H1 (cell line): ENCODE results near the gene STRA8. TPM values are rescaled to one million over a fixed set of nuclear protein-coding genes. Genes with fewer than 3 reads are reported as not detected.

ENCODE experiments used
- CTCF ChIA-PET: fragments of 300-600 bp; sonication (Branson Sonifier 250); formaldehyde crosslinking; loops from one replicate; lab custom pipeline; 2021; ENCODE audit not compliant: partially characterized antibody; lab: Charles Lee
- POLR2A ChIA-PET: fragments of 300-600 bp; sonication (Branson Sonifier 250); formaldehyde crosslinking; loops from one replicate; lab custom pipeline; 2021; ENCODE audit warnings: inconsistent platforms; ENCODE audit not compliant: partially characterized antibody; lab: Charles Lee
- DNase-seq, 2 experiments: peaks; one replicate each; pipeline versions ENCODE4 v3.0.0 to v3.0.0-alpha.2; 2010 to 2022; ENCODE audit warnings: low spot score in 2 of 2, low read depth in 1 of 2, mixed read lengths in 1 of 2
- FAIRE-seq: peaks from 2 replicates; lab custom pipeline; 2011; peaks lifted over from hg19 to GRCh38; lab: Jason Lieb, UNC
- H2AFZ ChIP-seq: 2 replicates; pipeline ENCODE4 v1.8.1; 2012; ENCODE audit warnings: low read length, inconsistent platforms
- H2AK5ac ChIP-seq: 2 replicates; pipeline ENCODE4 v1.6.1; 2013; ENCODE audit warnings: low read depth, low read length
- H2BK120ac ChIP-seq: replicated peaks from 2 replicates; pipeline ENCODE3; 2013; ENCODE audit warnings: low read depth, low read length, inconsistent platforms
- H2BK12ac ChIP-seq: 2 replicates; pipeline ENCODE4 v1.6.1; 2013; ENCODE audit warnings: low read depth, low read length
- H2BK15ac ChIP-seq: 2 replicates; pipeline ENCODE4 v1.6.1; 2013; ENCODE audit warnings: low read length
- H2BK20ac ChIP-seq: 2 replicates; pipeline ENCODE4 v1.6.1; 2013; ENCODE audit warnings: low read length
- H2BK5ac ChIP-seq: 2 replicates; pipeline ENCODE4 v1.6.1; 2013; ENCODE audit warnings: low read depth, low read length
- H3K14ac ChIP-seq: 2 replicates; pipeline ENCODE4 v1.6.1; 2013; ENCODE audit warnings: inconsistent platforms; ENCODE audit not compliant: insufficient read length
- H3K18ac ChIP-seq: 2 replicates; pipeline ENCODE4 v1.6.1; 2013; ENCODE audit warnings: low read length; ENCODE audit errors: extremely low read depth
- H3K23ac ChIP-seq: 2 replicates; pipeline ENCODE4 v1.6.1; 2013; ENCODE audit warnings: inconsistent platforms; ENCODE audit not compliant: insufficient read length
- H3K23me2 ChIP-seq: 2 replicates; pipeline ENCODE4 v1.6.1; 2013; ENCODE audit warnings: low read depth, low read length
- H3K27ac ChIP-seq: 2 replicates; pipeline ENCODE4 v1.6.1; 2011; ENCODE audit warnings: low read depth, low read length, inconsistent platforms
- H3K27me3 ChIP-seq, 4 experiments: replicated peaks in 1 of 4; 1 replicate in 1 of 4; 2 replicates in 3 of 4; pipeline versions ENCODE4 v1.6.1 to v1.8.1; 2011 to 2013; ENCODE audit warnings: low read length in 3 of 4, mild to moderate bottlenecking in 3 of 4, inconsistent platforms in 2 of 4, mixed read lengths in 2 of 4, moderate library complexity in 1 of 4; ENCODE audit not compliant: control insufficient read depth in 3 of 4, insufficient read depth in 3 of 4; ENCODE audit errors: extremely low read depth in 1 of 4
- H3K36me3 ChIP-seq, 4 experiments: 2 replicates each; pipeline versions ENCODE4 v1.6.1 to v1.8.1; 2011 to 2013; ENCODE audit warnings: mild to moderate bottlenecking in 4 of 4, low read length in 3 of 4, moderate library complexity in 2 of 4, control low read depth in 1 of 4, inconsistent platforms in 1 of 4; ENCODE audit not compliant: insufficient read depth in 4 of 4, control insufficient read depth in 2 of 4
- H3K4ac ChIP-seq: replicated peaks from 2 replicates; pipeline ENCODE3; 2013; ENCODE audit warnings: low read length, low read depth, mixed read lengths, inconsistent platforms; ENCODE audit not compliant: insufficient read length
- H3K4me1 ChIP-seq, 4 experiments: replicated peaks in 1 of 4; 1 replicate in 1 of 4; 2 replicates in 3 of 4; pipeline versions ENCODE4 v1.6.1 to v1.8.1; 2011 to 2013; ENCODE audit warnings: low read length in 3 of 4, inconsistent platforms in 2 of 4, mixed read lengths in 1 of 4; ENCODE audit not compliant: insufficient read depth in 4 of 4, control insufficient read depth in 3 of 4
- H3K4me2 ChIP-seq, 2 experiments: 2 replicates each; pipeline versions ENCODE4 v1.6.1 to v1.8.1; 2011 to 2013; ENCODE audit warnings: low read depth in 2 of 2, low read length in 2 of 2, control low read depth in 1 of 2, inconsistent platforms in 1 of 2, mild to moderate bottlenecking in 1 of 2; ENCODE audit not compliant: insufficient read depth in 1 of 2
- H3K4me3 ChIP-seq, 4 experiments: fragments of 200-600, 300-600 bp in 1 of 4; sonication (generic), shearing (Covaris generic), sonication (Bioruptor Twin) in 1 of 4; 2 replicates each; pipeline versions ENCODE4 v1.5.1 to v1.8.1; 2011 to 2016; ENCODE audit warnings: low read length in 4 of 4, low read depth in 3 of 4, control low read depth in 2 of 4, inconsistent platforms in 2 of 4, mild to moderate bottlenecking in 2 of 4, mixed read lengths in 1 of 4, moderate library complexity in 1 of 4; ENCODE audit not compliant: insufficient read depth in 2 of 4; ENCODE audit errors: extremely low read depth in 1 of 4
- H3K56ac ChIP-seq: replicated peaks from 2 replicates; pipeline ENCODE3; 2013; ENCODE audit warnings: low read depth, mild to moderate bottlenecking, mixed read lengths, low read length, inconsistent platforms; ENCODE audit not compliant: insufficient read length
- H3K79me1 ChIP-seq: 2 replicates; pipeline ENCODE4 v1.6.1; 2013; ENCODE audit warnings: low read depth, low read length, control low read depth
- H3K79me2 ChIP-seq, 2 experiments: 2 replicates each; pipeline versions ENCODE4 v1.6.1 to v1.8.1; 2012 to 2013; ENCODE audit warnings: low read length in 2 of 2, mild to moderate bottlenecking in 2 of 2, inconsistent platforms in 1 of 2; ENCODE audit not compliant: insufficient read depth in 2 of 2, control insufficient read depth in 1 of 2
- H3K9ac ChIP-seq, 4 experiments: replicated peaks in 1 of 4; 1 replicate in 1 of 4; 2 replicates in 3 of 4; pipeline versions ENCODE4 v1.6.1 to v1.8.1; 2011 to 2013; ENCODE audit warnings: low read depth in 3 of 4, low read length in 3 of 4, control low read depth in 2 of 4, mild to moderate bottlenecking in 2 of 4, moderate library complexity in 2 of 4, inconsistent platforms in 1 of 4; ENCODE audit errors: extremely low read depth in 1 of 4
- H3K9me3 ChIP-seq, 2 experiments: 2 replicates each; pipeline versions ENCODE4 v1.6.1 to v1.8.1; 2012 to 2013; ENCODE audit warnings: mild to moderate bottlenecking in 2 of 2, moderate library complexity in 2 of 2, control low read depth in 1 of 2, inconsistent platforms in 1 of 2, low read depth in 1 of 2, low read length in 1 of 2, mixed read lengths in 1 of 2; ENCODE audit not compliant: insufficient read depth in 2 of 2
- H4K20me1 ChIP-seq, 2 experiments: replicated peaks in 1 of 2; 2 replicates each; pipeline versions ENCODE3 to v1.8.1; 2011 to 2013; ENCODE audit warnings: inconsistent platforms in 2 of 2, low read length in 2 of 2, mild to moderate bottlenecking in 1 of 2; ENCODE audit not compliant: insufficient read depth in 2 of 2, control insufficient read depth in 1 of 2
- H4K5ac ChIP-seq: 2 replicates; pipeline ENCODE4 v1.6.1; 2013; ENCODE audit warnings: low read length, low read depth, mixed read lengths, inconsistent platforms; ENCODE audit not compliant: insufficient read length
- H4K8ac ChIP-seq: 2 replicates; pipeline ENCODE4 v1.8.0; 2013; ENCODE audit warnings: mild to moderate bottlenecking, moderate library complexity, low read length, inconsistent platforms; ENCODE audit not compliant: insufficient read depth; ENCODE audit errors: extremely low read depth
- H4K91ac ChIP-seq: replicated peaks from 2 replicates; pipeline ENCODE3; 2013; ENCODE audit warnings: low read length, mixed read lengths, inconsistent platforms; ENCODE audit not compliant: insufficient read length
- ATF2 ChIP-seq: IDR thresholded peaks from 2 replicates; pipeline ENCODE4 v1.6.1; 2012; ENCODE audit warnings: low read length, inconsistent platforms
- BRCA1 ChIP-seq: IDR thresholded peaks from 2 replicates; pipeline ENCODE4 v1.6.1; 2012; ENCODE audit warnings: low read depth, low read length, improper control_type of control experiment
- CBX8 ChIP-seq: fragments of 300-800, 300-1000 bp; sonication (generic); IDR thresholded peaks from 2 replicates; pipeline ENCODE4 v1.7.1; 2016; ENCODE audit warnings: low read depth, low read length, borderline replicate concordance
- EP300 ChIP-seq, 2 experiments: IDR thresholded peaks; 1 replicate in 1 of 2; 2 replicates in 1 of 2; pipeline ENCODE4 v1.6.1; 2011 to 2012; ENCODE audit warnings: low read depth in 2 of 2, low read length in 2 of 2, mild to moderate bottlenecking in 2 of 2, borderline replicate concordance in 1 of 2, inconsistent platforms in 1 of 2, moderate library complexity in 1 of 2
- RNF2 ChIP-seq: fragments of 200-900, 300-1000 bp; sonication (generic); IDR thresholded peaks from 2 replicates; pipeline ENCODE4 v1.7.1; 2016; ENCODE audit warnings: borderline replicate concordance, low read depth, mild to moderate bottlenecking, antibody characterized with exemption, low read length; ENCODE audit not compliant: poor library complexity, severe bottlenecking; ENCODE audit errors: missing control alignments
- SP1 ChIP-seq: IDR thresholded peaks from 2 replicates; pipeline ENCODE4 v1.6.1; 2011; ENCODE audit warnings: low read depth, low read length
- TAF7 ChIP-seq: optimal IDR thresholded peaks from 2 replicates; pipeline ENCODE3; 2011; ENCODE audit warnings: low read depth, mild to moderate bottlenecking, inconsistent platforms, low read length, moderate library complexity, borderline replicate concordance
- WGBS, 2 experiments: shearing (Covaris generic) in 1 of 2; methylation state at CpG; one replicate each; pipeline versions ENCODE4 v1.1.6 to v1.1.7; 2013 to 2015; ENCODE audit warnings: low lambda C conversion rate in 2 of 2, mixed read lengths in 2 of 2, inconsistent platforms in 1 of 2, low coverage in 1 of 2, missing lambda C conversion rate in 1 of 2; ENCODE audit not compliant: insufficient replicate concordance in 2 of 2, insufficient coverage in 1 of 2, insufficient read length in 1 of 2; ENCODE audit errors: extremely low coverage in 1 of 2, missing lambda C conversion rate in 1 of 2; 5-methylcytosine and 5-hydroxymethylcytosine counted together
- polyA plus RNA-seq, 7 experiments: library from polyadenylated mRNA; depleted of rRNA in 3 of 7; stranded (reverse) in 5 of 7; unstranded in 2 of 7; fragments of >200 nt in 5 of 7; fragments of 200-250 nt in 2 of 7; gene quantifications; 1 replicate in 5 of 7; 2 replicates in 1 of 7; 4 replicates in 1 of 7; pipeline versions ENCODE4 v1.2.1 to v1.2.3, GENCODE V29; 2011 to 2013; ENCODE audit warnings: missing spikeins in 2 of 7, mixed read lengths in 2 of 7
- total RNA-seq: library from RNA; stranded (reverse); fragmentation: NEBNext Ultra II Directional; extraction: Animal tissue kit (Norgen Biotek cat#: 25700); gene quantifications from 2 replicates; pipeline ENCODE4 v1.2.1, GENCODE V29; 2021
- TF ChIP-seq, protein P1 (sequence below), 3 experiments: IDR thresholded peaks; 1 replicate in 2 of 3; 2 replicates in 1 of 3; pipeline versions ENCODE4 v1.5.1 to v1.6.1; 2011; ENCODE audit warnings: low read length in 3 of 3, mild to moderate bottlenecking in 3 of 3, inconsistent platforms in 2 of 3, low read depth in 1 of 3, moderate library complexity in 1 of 3; ENCODE audit not compliant: insufficient read depth in 1 of 3; ENCODE audit errors: control extremely low read depth in 1 of 3

STRA8 gene
- total and polyA plus RNA-seq, 2 of the 8 experiments (the other 6 are each of a cell fraction or from before 2014, with no cell fraction given), result not detected

DNA sequence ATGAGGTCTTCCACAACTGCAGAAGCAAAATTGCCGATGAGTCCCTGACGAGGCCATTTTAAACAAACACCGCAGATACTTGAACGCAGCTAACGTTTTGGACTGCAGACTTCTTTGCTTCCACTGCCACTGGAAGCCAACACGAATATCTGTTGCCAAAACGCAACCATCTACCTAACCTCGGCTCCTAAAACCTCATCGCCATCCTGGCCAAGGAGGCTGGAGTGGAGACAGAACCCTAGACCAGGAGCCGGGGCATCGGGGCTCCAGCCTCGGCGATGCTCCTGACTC lies 22.8 kb upstream of the STRA8 start:
- POLR2A ChIA-PET, result interaction anchor here (1.0 to 1.5 kb wide), 3 partner anchors 14 to 48 kb away, joined by 3 to 4 read pairs (median 4); no protein-coding TSS in a partner anchor
- H2BK20ac ChIP-seq, result no peak overlapping the region
- H4K5ac ChIP-seq, result no peak overlapping the region
- H3K4me2 ChIP-seq, result peak overlapping the region; percentile 94 to 96
- no peak overlapping the region for H3K56ac ChIP-seq
- peak overlapping the region; percentile 47 to 65 (median 60); a peak in 6 of 7 replicates for H3K9ac ChIP-seq
- no peaks in the 10 kb centered on the region for H3K36me3 ChIP-seq
- no peak overlapping the region for H2BK5ac ChIP-seq
- no peaks in the 10 kb centered on the region; a peak in 2 of 7 replicates for H3K4me1 ChIP-seq
- no peak overlapping the region for H2BK15ac ChIP-seq
- H3K27ac ChIP-seq, result no peak overlapping the region
- CTCF ChIA-PET, result interaction anchor here (0.6 to 2.3 kb wide), 4 partner anchors 17 to 104 kb away, joined by 3 to 6 read pairs (median 4); no protein-coding TSS in a partner anchor
- H3K23ac ChIP-seq, result no peak overlapping the region
- no peaks in the 10 kb centered on the region for H4K20me1 ChIP-seq
- no peaks in the 10 kb centered on the region for H3K79me1 ChIP-seq
- H3K14ac ChIP-seq, result no peak overlapping the region
- no peak overlapping the region for H3K18ac ChIP-seq
- no peak overlapping the region for H4K8ac ChIP-seq
- peaks cover 8% of the 10 kb centered on the region for H3K23me2 ChIP-seq
- H2BK120ac ChIP-seq, result no peak overlapping the region
- H4K91ac ChIP-seq, result no peak overlapping the region
- TF ChIP-seq SP1 (no peak), CBX8 (no peak), BRCA1 (no peak), RNF2 (no peak), EP300 (IDR thresholded peaks at IDR 0.05; ENCODE audit: borderline replicate concordance in 1 of 2, low read depth in 2 of 2, low read length in 2 of 2) (no peak), TAF7 (no peak), ATF2 (no peak)
- TF ChIP-seq, protein P1, sequence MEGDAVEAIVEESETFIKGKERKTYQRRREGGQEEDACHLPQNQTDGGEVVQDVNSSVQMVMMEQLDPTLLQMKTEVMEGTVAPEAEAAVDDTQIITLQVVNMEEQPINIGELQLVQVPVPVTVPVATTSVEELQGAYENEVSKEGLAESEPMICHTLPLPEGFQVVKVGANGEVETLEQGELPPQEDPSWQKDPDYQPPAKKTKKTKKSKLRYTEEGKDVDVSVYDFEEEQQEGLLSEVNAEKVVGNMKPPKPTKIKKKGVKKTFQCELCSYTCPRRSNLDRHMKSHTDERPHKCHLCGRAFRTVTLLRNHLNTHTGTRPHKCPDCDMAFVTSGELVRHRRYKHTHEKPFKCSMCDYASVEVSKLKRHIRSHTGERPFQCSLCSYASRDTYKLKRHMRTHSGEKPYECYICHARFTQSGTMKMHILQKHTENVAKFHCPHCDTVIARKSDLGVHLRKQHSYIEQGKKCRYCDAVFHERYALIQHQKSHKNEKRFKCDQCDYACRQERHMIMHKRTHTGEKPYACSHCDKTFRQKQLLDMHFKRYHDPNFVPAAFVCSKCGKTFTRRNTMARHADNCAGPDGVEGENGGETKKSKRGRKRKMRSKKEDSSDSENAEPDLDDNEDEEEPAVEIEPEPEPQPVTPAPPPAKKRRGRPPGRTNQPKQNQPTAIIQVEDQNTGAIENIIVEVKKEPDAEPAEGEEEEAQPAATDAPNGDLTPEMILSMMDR (IDR thresholded peaks at IDR 0.05; ENCODE audit: control extremely low read depth in 1 of 3, insufficient read depth in 1 of 3, low read depth in 1 of 3, low read length in 3 of 3), result no peak
- FAIRE-seq, result no peak
- no peak overlapping the region for H2AK5ac ChIP-seq
- H3K79me2 ChIP-seq, result no peaks in the 10 kb centered on the region
- H2BK12ac ChIP-seq, result no peak overlapping the region
- no peak overlapping the region for H3K4ac ChIP-seq
- no peak for DNase-seq
- no peaks in the 10 kb centered on the region for H3K9me3 ChIP-seq
- H2AFZ ChIP-seq, result peak overlapping the region; percentile 78
- peak overlapping the region; percentile 58 to 97 (median 78) for H3K4me3 ChIP-seq
- peaks cover 0 to 8% (median 3%) of the 10 kb centered on the region in 4 experiments; a peak in 5 of 7 replicates for H3K27me3 ChIP-seq
- WGBS, 2 experiments, result 18% methylated on average over 13 of the region's 13 CpGs; no CpG with 5 or more reads in 1 of the 2 experiments
